HepG2 (cell line): Measurements from ENCODE around the gene GNB1. TPM values are rescaled to one million over a fixed set of nuclear protein-coding genes. Genes with fewer than 3 reads are reported as not detected.

ENCODE experiments used
- ATAC-seq: fragments of 200-7000 bp; cut with Tn5 transposase; 3 replicates; pipeline ENCODE4 v1.9.1; 2020; ENCODE audit warnings: mild to moderate bottlenecking, moderate library complexity
- BruUV-seq: library from RNA; stranded (reverse); fragments of 400-500 nt; replicated peaks from 2 replicates; lab custom pipeline; 2021; lab: Mats Ljungman, UMichigan
- CTCF ChIA-PET: fragments of 300-600 bp; formaldehyde crosslinking; extraction: SDS; loops from one replicate; lab custom pipeline; 2021; ENCODE audit warnings: low total read pairs, inconsistent platforms, low intra/inter-chr PET ratio; lab: Yijun Ruan, JAX
- POLR2A ChIA-PET: fragments of 350-600 bp; sonication (Branson Sonifier 250); formaldehyde crosslinking; loops from one replicate; lab custom pipeline; 2020; ENCODE audit warnings: antibody characterized with exemption, inconsistent platforms; lab: Yijun Ruan, JAX
- DNase-seq: peaks from one replicate; pipeline ENCODE4 v3.0.0-alpha.2; 2015; ENCODE audit warnings: low spot score
- FAIRE-seq: peaks from 3 replicates; lab custom pipeline; 2011; peaks lifted over from hg19 to GRCh38; lab: Jason Lieb, UNC
- H2AFZ ChIP-seq: one replicate; pipeline ENCODE4 v1.6.1; 2011; ENCODE audit warnings: low read length, inconsistent platforms
- H3K27ac ChIP-seq: fragments of 300-600 bp; 3 replicates; pipeline ENCODE4 v1.8.0; 2011; ENCODE audit warnings: mixed run types, mild to moderate bottlenecking, mixed read lengths, low read length, inconsistent platforms; ENCODE audit not compliant: insufficient read depth; ENCODE audit errors: extremely low read length
- H3K27me3 ChIP-seq, 2 experiments: fragments of 200-600 bp in 1 of 2; 2 replicates in 1 of 2; 3 replicates in 1 of 2; pipeline versions ENCODE4 v1.6.0 to v1.8.0; 2011; ENCODE audit warnings: low read length in 2 of 2, mild to moderate bottlenecking in 2 of 2, moderate library complexity in 2 of 2, inconsistent platforms in 1 of 2; ENCODE audit not compliant: insufficient read depth in 2 of 2, control insufficient read depth in 1 of 2
- H3K36me3 ChIP-seq, 2 experiments: fragments of 200-600 bp in 1 of 2; replicated peaks in 1 of 2; 2 replicates in 1 of 2; 3 replicates in 1 of 2; pipeline versions ENCODE4 v1.5.1 to v1.8.0; 2011; ENCODE audit warnings: low read length in 2 of 2, inconsistent platforms in 1 of 2; ENCODE audit not compliant: insufficient read depth in 2 of 2, control insufficient read depth in 1 of 2
- H3K4me1 ChIP-seq: 2 replicates; pipeline ENCODE4 v1.5.1; 2012; ENCODE audit warnings: low read length, inconsistent platforms; ENCODE audit not compliant: insufficient read depth
- H3K4me2 ChIP-seq: 2 replicates; pipeline ENCODE4 v1.6.0; 2011; ENCODE audit warnings: low read depth, low read length, inconsistent platforms
- H3K4me3 ChIP-seq, 3 experiments: fragments of 200-600 bp in 1 of 3; sonication (generic), shearing (Covaris generic) in 1 of 3; replicated peaks in 1 of 3; 2 replicates each; pipeline ENCODE4 v1.5.1; 2011 to 2016; ENCODE audit warnings: low read length in 3 of 3, inconsistent platforms in 2 of 3, low read depth in 2 of 3, mild to moderate bottlenecking in 2 of 3, control low read depth in 1 of 3, mixed read lengths in 1 of 3; ENCODE audit not compliant: insufficient read depth in 1 of 3
- H3K79me2 ChIP-seq: one replicate; pipeline ENCODE4 v1.6.1; 2011; ENCODE audit warnings: low read length, inconsistent platforms; ENCODE audit not compliant: insufficient read depth
- H3K9ac ChIP-seq: 2 replicates; pipeline ENCODE4 v1.6.0; 2011; ENCODE audit warnings: mild to moderate bottlenecking, low read depth, low read length, inconsistent platforms; ENCODE audit not compliant: insufficient read depth
- H3K9me3 ChIP-seq: 2 replicates; pipeline ENCODE4 v1.5.1; 2012; ENCODE audit warnings: mild to moderate bottlenecking, low read length
- H4K20me1 ChIP-seq: 2 replicates; pipeline ENCODE4 v1.6.0; 2011; ENCODE audit warnings: inconsistent platforms, mild to moderate bottlenecking, low read length, moderate library complexity; ENCODE audit not compliant: insufficient read depth
- AKAP8 ChIP-seq: sonication (generic); formaldehyde crosslinking; IDR thresholded peaks from 2 replicates; pipeline ENCODE4 v1.5.1; 2020; ENCODE audit warnings: mild to moderate bottlenecking, missing genetic modification reagents
- CBX1 ChIP-seq: IDR thresholded peaks from one replicate; pipeline ENCODE4 v1.6.1; 2016; ENCODE audit warnings: antibody characterized with exemption, low read depth
- CSRNP1 ChIP-seq: sonication (generic); formaldehyde crosslinking; IDR thresholded peaks from 2 replicates; pipeline ENCODE4 v1.8.1; 2023; ENCODE audit warnings: mild to moderate bottlenecking, missing genetic modification reagents
- MED13 ChIP-seq: sonication (generic); formaldehyde crosslinking; IDR thresholded peaks from 2 replicates; pipeline ENCODE4 v1.5.0; 2020; ENCODE audit warnings: missing genetic modification reagents
- MTF2 ChIP-seq: sonication (generic); formaldehyde crosslinking; IDR thresholded peaks from 2 replicates; pipeline ENCODE4 v1.5.0; 2020; ENCODE audit warnings: missing genetic modification reagents, borderline replicate concordance
- POLR2A ChIP-seq, 2 experiments: IDR thresholded peaks; 2 replicates each; pipeline ENCODE4 v1.6.1; 2011; ENCODE audit warnings: low read depth in 2 of 2, low read length in 2 of 2, mild to moderate bottlenecking in 1 of 2, moderate library complexity in 1 of 2; ENCODE audit not compliant: insufficient read depth in 1 of 2
- RBM22 ChIP-seq: fragments of 200-400 bp; formaldehyde crosslinking; optimal IDR thresholded peaks from 2 replicates; pipeline ENCODE3; 2017; ENCODE audit warnings: mild to moderate bottlenecking, low read length, moderate library complexity
- WGBS: methylation state at CpG from one replicate; pipeline ENCODE4 v1.1.6; 2017; ENCODE audit warnings: low lambda C conversion rate; 5-methylcytosine and 5-hydroxymethylcytosine counted together
- in situ Hi-C: cut with HindIII; loops from 2 replicates; pipeline ENCODE4 v1.10.0; 2017; ENCODE audit warnings: low pct_unique_long_range_greater_than_20kb; ENCODE audit not compliant: extremely low pct_ligation_motif_present
- intact Hi-C: fragments of 100-400 bp; cut with micrococcal nuclease; formaldehyde crosslinking; loops from one replicate; pipeline ENCODE4 v1.10.0; 2022; ENCODE audit not compliant: unreplicated experiment
- polyA plus RNA-seq, 8 experiments: library from polyadenylated mRNA; depleted of rRNA in 3 of 8; stranded (reverse) in 7 of 8; unstranded in 1 of 8; fragments of >200 nt; fragmentation: Illumina TruSeq in 4 of 8; extraction: Trizol in 4 of 8; gene quantifications; 2 replicates each; pipeline versions ENCODE4 v1.2.1 to v1.2.3, GENCODE V29; 2011 to 2016; ENCODE audit warnings: low read depth in 4 of 8, missing spikeins in 1 of 8, mixed read lengths in 1 of 8; ENCODE audit not compliant: insufficient read depth in 1 of 8
- total RNA-seq, 5 experiments: library from RNA; depleted of rRNA; stranded (reverse); fragments of >200 nt; fragmentation: Illumina TruSeq; extraction: Trizol; gene quantifications; 2 replicates each; pipeline ENCODE4 v1.2.3, GENCODE V29; 2016; ENCODE audit warnings: low read depth in 1 of 5
- TF ChIP-seq, protein P1 (sequence below): sonication (generic); formaldehyde crosslinking; IDR thresholded peaks from 2 replicates; pipeline ENCODE4 v1.4.0; 2020; ENCODE audit warnings: missing genetic modification reagents, borderline replicate concordance

The GNB1 gene
- total and polyA plus RNA-seq, 2 of the 13 experiments (the other 11 are each of a cell fraction or from before 2014, with no cell fraction given), result 66.2 to 327 TPM

DNA sequence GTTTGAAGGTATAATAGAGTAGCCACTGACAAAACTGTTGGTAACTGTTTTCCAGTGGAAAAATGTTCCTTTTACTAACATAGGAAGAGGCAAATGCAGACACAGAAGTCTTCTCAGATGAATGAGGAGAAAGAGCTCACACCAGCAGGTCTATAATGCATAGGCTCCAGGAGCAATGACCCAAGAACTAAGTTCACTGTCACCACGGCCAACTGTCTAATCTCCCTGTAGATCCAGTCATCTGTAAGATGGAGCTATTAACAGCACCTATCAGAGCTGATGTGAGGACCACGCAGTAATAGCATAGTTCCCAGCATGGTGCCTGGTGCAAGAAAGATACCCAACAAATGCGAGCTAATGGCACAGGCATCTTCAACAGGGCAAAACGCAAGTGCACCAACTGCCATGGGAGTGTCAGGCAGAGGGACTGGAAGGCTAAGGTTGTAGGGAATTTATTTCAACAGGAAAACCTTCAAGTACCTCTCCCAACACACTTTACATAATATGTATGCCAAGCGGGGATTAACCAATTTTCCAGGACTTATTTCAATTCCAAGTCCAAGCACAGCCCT is 12.9 kb downstream of the GNB1 start:
- TF ChIP-seq RBM22 (peak; percentile 58), MTF2 (CRISPR knock-in tag) (no peak)
- Histone ChIP-seq H3K9me3 (no peaks in the 10 kb centered on the region), H3K79me2 (peaks cover 90% of the 10 kb centered on the region), H3K4me1 (peaks cover 55% of the 10 kb centered on the region), H4K20me1 (peaks cover 87% of the 10 kb centered on the region), H3K4me2 (no peak overlapping the region), H3K27me3 (no peaks in the 10 kb centered on the region), H3K27ac (no peak overlapping the region), H3K4me3 (no peak overlapping the region), H3K9ac (no peak overlapping the region), H3K36me3 (peaks cover 20 to 36% of the 10 kb centered on the region in 2 experiments), H2AFZ (no peak overlapping the region)
- FAIRE-seq (no peak), DNase-seq (no peak), ATAC-seq (no peak)
- in situ Hi-C loops, result no loop called here
- intact Hi-C loops, result no loop called here
- WGBS, result 93% methylated on average over 5 of the region's 5 CpGs
- CTCF ChIA-PET, result no interaction called here
- POLR2A ChIA-PET, result no interaction called here
- BruUV-seq, result no TSS peak

- in situ Hi-C loops (no loop called here), intact Hi-C loops (no loop called here)
- H3K4me3 ChIP-seq, result no peak overlapping the region
- ChIA-PET POLR2A (interaction anchor here (0.6 kb wide), 1 partner anchor 182 kb away, joined by 3 read pairs; no protein-coding TSS in a partner anchor), CTCF (no interaction called here)
- no peak overlapping the region for H3K27ac ChIP-seq
- no peak for TF ChIP-seq CSRNP1
- no peak for TF ChIP-seq MED13 (CRISPR knock-in tag)
- no peak for TF ChIP-seq POLR2A (IDR thresholded peaks at IDR 0.05; ENCODE audit: insufficient read depth in 1 of 2, low read depth in 2 of 2, low read length in 2 of 2)
- no peak for TF ChIP-seq CBX1
- 0 out of 2 replicates have a peak, but pooled peaks have one; percentile 57 for TF ChIP-seq AKAP8 (CRISPR knock-in tag)
- TF ChIP-seq, protein P1, sequence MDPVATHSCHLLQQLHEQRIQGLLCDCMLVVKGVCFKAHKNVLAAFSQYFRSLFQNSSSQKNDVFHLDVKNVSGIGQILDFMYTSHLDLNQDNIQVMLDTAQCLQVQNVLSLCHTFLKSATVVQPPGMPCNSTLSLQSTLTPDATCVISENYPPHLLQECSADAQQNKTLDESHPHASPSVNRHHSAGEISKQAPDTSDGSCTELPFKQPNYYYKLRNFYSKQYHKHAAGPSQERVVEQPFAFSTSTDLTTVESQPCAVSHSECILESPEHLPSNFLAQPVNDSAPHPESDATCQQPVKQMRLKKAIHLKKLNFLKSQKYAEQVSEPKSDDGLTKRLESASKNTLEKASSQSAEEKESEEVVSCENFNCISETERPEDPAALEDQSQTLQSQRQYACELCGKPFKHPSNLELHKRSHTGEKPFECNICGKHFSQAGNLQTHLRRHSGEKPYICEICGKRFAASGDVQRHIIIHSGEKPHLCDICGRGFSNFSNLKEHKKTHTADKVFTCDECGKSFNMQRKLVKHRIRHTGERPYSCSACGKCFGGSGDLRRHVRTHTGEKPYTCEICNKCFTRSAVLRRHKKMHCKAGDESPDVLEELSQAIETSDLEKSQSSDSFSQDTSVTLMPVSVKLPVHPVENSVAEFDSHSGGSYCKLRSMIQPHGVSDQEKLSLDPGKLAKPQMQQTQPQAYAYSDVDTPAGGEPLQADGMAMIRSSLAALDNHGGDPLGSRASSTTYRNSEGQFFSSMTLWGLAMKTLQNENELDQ, result no peak
- FAIRE-seq (no peak), ATAC-seq (no peak), DNase-seq (no peak)
- H3K9me3 ChIP-seq, result no peaks in the 10 kb centered on the region
- H3K27me3 ChIP-seq, result no peaks in the 10 kb centered on the region
- no peak overlapping the region for H3K9ac ChIP-seq
- peaks cover 88% of the 10 kb centered on the region for H4K20me1 ChIP-seq
- no peak overlapping the region for H3K4me2 ChIP-seq
- BruUV-seq, result no TSS peak
- peaks cover 23 to 48% of the 10 kb centered on the region in 2 experiments for H3K36me3 ChIP-seq
- WGBS, result 96% methylated on average over 11 of the region's 11 CpGs
- no peak overlapping the region for H2AFZ ChIP-seq
- H3K4me1 ChIP-seq, result peaks cover 46% of the 10 kb centered on the region
- peaks cover 91% of the 10 kb centered on the region for H3K79me2 ChIP-seq
Observed at GRCh38 chr1:1876335-1876930, 14.5 kb downstream of the GNB1 start.
